Stimulated activated CD8-positive, alpha-beta memory T cell treated with anti-CD3 and anti-CD28 coated beads, Interleukin-4, amount 100 ng/mL, for 24 hours (primary cell): ENCODE measurements around the gene OSBPL2.

ENCODE experiments used
- DNase-seq: peaks from one replicate; pipeline ENCODE4 v3.0.0-alpha.2; 2020; ENCODE audit warnings: low read depth

Gene OSBPL2

GRCh38 chr20:62222266-62222850 is 16.0 kb upstream of the OSBPL2 start:
- no peak for DNase-seq

- no peak for DNase-seq
Measured at GRCh38 chr20:62222972-62223371, 15.3 kb upstream of the OSBPL2 start.

- DNase-seq: no peak
Measured at GRCh38 chr20:62223571-62223970, 14.8 kb upstream of the OSBPL2 start.

GRCh38 chr20:62224113-62224855 is 14.0 kb upstream of the OSBPL2 start:
- no peak for DNase-seq

- DNase-seq: no peak
Measured at GRCh38 chr20:62225026-62225425, 13.3 kb upstream of the OSBPL2 start.

- no peak for DNase-seq
Measured at GRCh38 chr20:62225820-62226635, 12.3 kb upstream of the OSBPL2 start.

GRCh38 chr20:62226707-62227590 is 11.4 kb upstream of the OSBPL2 start:
- DNase-seq: no peak

- no peak for DNase-seq
Measured at GRCh38 chr20:62227591-62227976, 10.7 kb upstream of the OSBPL2 start.

GRCh38 chr20:62227977-62228958 is 10.1 kb upstream of the OSBPL2 start:
- DNase-seq: no peak

GRCh38 chr20:62228982-62229545 is 9.3 kb upstream of the OSBPL2 start:
- no peak for DNase-seq

- no peak for DNase-seq
Measured at GRCh38 chr20:62229667-62230066, 8.7 kb upstream of the OSBPL2 start.

- no peak for DNase-seq
Measured at GRCh38 chr20:62230276-62230675, 8.0 kb upstream of the OSBPL2 start.

- no peak for DNase-seq
Measured at GRCh38 chr20:62230696-62231095, 7.6 kb upstream of the OSBPL2 start.

- DNase-seq: no peak
Measured at GRCh38 chr20:62231292-62231691, 7.0 kb upstream of the OSBPL2 start.

GRCh38 chr20:62232194-62232593 is 6.1 kb upstream of the OSBPL2 start:
- DNase-seq: no peak

- DNase-seq: no peak
Measured at GRCh38 chr20:62232770-62233645, 5.3 kb upstream of the OSBPL2 start.

GRCh38 chr20:62233684-62234083 is 4.6 kb upstream of the OSBPL2 start:
- DNase-seq: no peak

- DNase-seq: no peak
Measured at GRCh38 chr20:62234339-62234738, 4.0 kb upstream of the OSBPL2 start.

- DNase-seq: no peak
Measured at GRCh38 chr20:62235001-62235776, 3.1 kb upstream of the OSBPL2 start.
